Stimulated activated CD4-positive, alpha-beta T cell treated with anti-CD3 and anti-CD28 coated beads, TNF-alpha, amount 100 ng/mL, for 48 hours (primary cell): ENCODE measurements around the gene LRBA.

Source experiments
- DNase-seq, 3 donors: peaks; one replicate each; pipeline ENCODE4 v3.0.0-alpha.2; 2020; ENCODE audit warnings: low read depth in 3 of 3

Gene LRBA

GRCh38 chr4:150283689-150284088 is 731.4 kb downstream of the LRBA start:
- no peak for DNase-seq

GRCh38 chr4:150280975-150281374 is 734.1 kb downstream of the LRBA start:
- DNase-seq: no peak

DNA sequence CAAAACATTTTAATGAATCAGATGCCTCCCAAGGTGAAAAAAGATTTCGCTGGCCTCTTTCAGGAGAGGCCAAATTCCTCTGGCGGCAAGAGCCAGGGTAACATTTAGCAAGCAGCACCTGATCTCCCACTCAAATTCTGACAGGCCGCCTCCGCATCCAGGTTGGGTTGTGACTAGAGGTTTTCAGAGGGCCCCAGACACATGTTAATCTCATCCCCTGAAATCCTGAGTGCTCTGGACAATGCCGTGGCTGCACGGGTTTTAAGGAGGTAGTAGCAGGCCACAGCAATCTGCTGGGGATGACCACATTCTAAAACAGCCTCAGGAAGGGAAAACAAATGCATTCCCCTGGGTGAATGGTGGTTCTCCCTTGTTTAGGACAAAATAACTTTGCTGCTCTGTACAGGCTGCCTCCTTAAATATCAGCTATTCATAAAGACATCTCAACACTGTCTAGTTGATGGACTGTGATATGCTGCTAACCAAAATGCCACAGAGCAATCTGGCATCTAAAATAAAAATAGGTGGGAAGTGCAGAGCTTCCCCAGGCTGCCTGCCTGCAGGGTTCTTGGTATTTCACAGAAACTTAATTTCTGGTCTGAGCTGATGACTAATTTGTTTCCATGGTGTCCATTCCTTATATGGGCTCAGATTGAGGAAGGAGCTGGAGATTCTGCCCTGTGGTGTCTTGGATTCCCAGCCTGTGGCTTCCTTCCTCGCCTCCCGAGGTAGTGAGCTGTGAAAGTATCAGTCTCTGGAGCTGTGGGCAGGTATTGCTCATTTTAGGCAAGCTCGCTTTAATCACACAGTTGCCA is 734.8 kb downstream of the LRBA start:
- no peak for DNase-seq

GRCh38 chr4:150278206-150278605 is 736.9 kb downstream of the LRBA start:
- DNase-seq: no peak

DNA sequence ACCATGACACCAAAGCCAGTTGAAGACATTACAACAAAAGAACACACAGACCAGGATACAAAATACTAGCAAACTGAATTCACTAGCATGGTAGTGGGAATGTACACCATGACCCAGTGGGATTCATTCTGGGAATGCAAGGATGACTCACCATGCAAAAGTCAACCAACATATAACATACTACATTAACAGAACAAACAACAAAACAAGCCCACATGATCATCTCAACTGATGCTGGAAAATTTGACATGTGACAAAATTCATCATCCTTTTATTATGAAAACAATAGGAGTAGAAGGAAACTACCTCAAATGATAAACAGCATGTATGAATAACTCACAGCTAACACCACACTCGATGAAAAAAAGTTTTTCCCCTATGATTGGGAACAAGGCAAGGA is 746.6 kb downstream of the LRBA start:
- no peak for DNase-seq

- DNase-seq: no peak
These were observed 749.3 kb downstream of the LRBA start for GRCh38 chr4:150265806-150266205.

GRCh38 chr4:150264595-150265161 is 750.4 kb downstream of the LRBA start:
- no peak for DNase-seq

- no peak for DNase-seq
These were observed 752.5 kb downstream of the LRBA start for GRCh38 chr4:150262611-150263010.

DNA sequence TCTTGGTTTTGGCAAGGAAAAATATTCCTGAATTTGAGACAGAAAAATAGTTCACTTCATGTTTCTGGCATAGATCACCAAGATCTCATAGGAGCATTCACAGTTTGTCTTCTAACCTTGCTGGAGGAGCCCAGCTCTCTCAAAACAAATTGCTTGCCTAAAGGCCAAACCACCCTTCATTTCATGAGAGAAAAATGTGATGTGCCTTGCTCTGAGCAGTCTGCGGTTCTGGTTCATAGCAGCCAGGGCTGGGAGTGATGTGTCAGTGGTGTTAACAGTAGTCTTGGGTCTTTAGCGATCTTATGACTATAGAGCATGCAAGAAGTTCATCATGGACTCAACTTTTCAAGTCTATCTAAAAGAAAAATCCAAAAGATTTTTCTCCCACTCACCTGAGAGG is 753.5 kb downstream of the LRBA start:
- DNase-seq: no peak

GRCh38 chr4:150259861-150260567 is 755.1 kb downstream of the LRBA start:
- no peak for DNase-seq

DNA sequence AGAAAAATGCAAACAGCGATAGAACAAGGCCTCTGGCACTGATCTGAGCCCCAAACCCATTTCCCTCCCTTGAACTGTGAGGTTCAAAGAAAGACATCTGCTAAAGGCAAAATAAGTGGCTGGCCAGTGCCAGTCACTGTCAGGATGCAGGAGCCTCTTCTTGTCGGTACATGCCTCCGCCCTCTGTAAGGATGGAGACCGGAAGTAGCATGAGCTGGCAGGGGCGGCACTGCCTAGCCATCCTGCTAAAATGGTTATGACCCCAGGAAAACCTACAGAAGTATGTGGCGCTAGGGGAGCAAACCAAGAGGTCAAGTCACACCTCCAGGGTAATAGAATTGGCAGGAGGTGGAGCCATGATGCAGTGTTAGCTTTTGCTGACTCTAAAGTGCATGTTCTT is 756.5 kb downstream of the LRBA start:
- DNase-seq: no peak

DNA sequence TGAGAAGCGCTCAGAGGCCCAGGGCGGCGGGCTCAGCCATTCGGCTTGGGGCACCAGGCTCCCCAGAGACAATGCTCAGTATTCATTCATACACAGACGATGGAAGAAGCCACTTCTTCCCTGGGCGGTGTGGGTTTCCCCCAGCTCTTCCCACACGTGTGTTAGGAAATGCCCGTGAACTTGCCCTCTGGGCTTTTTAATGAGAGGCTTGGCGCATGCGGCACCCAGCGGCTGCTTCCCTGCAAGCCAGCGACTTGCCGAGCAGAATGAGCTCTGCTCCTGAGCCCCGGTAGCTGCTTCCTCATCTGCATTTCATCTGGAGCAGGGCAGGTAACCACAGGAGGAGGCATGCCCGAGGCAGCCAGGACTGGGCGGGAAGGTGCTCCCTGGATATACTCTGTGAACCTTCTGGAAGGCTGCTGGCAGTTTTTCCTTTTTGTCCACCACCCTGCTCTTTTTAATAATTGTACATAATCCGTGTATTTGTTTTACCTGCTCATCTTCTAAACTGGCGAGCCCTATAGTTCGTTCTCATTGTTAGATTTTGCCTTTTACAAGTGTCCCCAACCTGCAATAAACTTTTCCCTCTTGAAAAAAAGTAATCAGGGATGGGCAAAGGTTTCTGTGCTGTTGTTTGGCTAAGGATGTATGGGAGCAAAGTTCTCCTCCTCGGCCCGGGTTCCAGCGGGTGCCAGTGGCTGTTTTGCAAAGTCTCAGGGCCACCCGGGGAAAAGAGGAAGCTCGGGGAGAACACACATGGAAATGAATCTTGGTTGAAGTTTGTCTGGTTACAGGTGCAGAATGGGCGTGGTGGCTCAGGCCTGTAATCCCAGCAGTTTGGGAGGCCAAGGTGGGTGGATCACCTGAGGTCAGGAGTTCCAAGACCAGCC is 758.0 kb downstream of the LRBA start:
- DNase-seq: no peak

DNA sequence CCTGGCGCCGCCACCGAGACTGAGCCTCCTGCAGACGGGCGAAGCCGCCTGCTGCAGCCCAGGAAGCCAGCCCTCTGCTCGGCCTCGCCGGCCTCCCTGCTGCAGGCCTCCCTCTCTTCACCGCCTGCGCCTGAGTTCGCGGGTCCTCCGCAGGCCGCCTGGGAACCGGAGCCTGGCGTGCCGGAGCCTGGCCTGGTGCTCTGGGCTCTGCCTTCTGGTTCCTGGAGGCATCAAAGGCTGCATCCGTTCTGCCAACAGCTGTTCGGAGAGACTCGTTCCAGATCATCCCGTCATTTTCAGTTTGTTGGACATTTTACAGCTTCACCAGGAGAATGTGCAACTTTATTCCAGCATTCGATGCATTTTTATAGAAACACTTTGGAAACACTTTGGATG is 758.9 kb downstream of the LRBA start:
- no peak for DNase-seq

DNA sequence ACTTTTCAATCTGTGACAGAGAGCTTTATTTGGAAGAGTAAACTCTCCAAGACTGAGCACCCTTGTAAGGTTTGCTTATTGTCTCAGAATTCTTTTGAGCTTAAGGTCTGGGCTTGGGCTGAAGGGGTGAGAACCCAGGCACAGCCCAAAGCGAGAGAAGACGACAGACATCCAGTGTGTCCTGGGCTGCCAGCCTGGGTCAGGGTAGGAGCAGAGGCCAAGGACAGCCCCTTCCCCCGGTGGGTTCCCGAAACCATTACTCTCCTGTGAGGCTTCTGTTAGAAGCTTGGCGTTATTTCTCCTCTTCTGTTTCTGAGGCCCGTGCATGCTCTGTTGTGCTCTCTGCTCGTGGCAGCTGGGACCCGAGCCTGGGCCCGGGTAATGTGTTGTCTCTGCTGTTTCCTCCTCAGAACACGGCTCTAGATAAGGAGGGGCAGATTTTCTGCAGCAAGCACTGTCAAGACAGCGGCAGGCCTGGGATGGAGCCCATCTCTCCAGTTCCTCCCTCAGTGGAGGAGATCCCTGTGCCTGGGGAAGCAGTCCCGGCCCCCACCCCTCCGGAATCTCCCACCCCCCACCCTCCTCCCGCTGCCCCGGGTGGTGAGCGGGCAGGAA is 759.4 kb downstream of the LRBA start:
- no peak for DNase-seq

GRCh38 chr4:150253965-150254630 is 761.0 kb downstream of the LRBA start:
- DNase-seq: no peak

DNA sequence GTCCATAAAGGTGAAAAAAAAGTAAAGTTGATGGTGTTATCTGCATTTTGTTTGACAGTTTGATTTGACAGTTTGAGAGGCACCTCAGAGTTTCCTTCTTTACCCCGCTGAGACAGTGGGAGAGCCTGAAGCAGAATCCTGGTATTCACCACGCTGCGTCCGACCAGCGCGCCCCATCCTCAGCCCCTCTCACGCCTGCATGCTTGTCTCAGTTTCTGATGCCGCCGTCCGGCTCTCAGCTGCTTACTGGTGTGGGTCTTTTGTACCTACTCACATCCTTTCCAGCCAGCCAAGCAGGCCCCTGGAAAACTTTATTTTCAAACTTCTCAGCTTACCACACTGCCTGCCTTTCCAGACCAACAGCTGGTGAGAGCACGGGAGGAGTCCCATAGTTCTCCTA is 761.7 kb downstream of the LRBA start:
- no peak for DNase-seq

DNA sequence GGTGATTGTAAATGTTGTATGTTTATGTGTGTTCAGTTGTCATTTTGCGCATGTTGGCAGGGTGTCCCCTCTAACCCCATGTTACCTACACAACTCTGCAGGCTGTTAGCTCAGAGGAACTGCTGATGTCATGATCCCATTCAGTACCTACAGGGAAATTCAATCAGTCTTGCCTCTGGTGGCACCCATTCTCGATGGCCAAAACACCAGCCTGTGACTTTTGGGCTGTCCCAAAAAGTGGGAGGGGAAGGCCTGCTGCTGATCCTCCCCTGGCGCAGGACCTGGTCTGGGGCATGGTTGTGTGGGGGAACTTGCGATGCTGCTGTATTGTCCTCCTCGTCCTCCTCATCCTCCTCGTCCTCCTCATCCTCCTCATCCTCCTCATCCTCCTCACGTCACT is 762.3 kb downstream of the LRBA start:
- DNase-seq: no peak

GRCh38 chr4:150252306-150252705 is 762.8 kb downstream of the LRBA start:
- no peak for DNase-seq

GRCh38 chr4:150251752-150252190 is 763.3 kb downstream of the LRBA start:
- no peak for DNase-seq

DNA sequence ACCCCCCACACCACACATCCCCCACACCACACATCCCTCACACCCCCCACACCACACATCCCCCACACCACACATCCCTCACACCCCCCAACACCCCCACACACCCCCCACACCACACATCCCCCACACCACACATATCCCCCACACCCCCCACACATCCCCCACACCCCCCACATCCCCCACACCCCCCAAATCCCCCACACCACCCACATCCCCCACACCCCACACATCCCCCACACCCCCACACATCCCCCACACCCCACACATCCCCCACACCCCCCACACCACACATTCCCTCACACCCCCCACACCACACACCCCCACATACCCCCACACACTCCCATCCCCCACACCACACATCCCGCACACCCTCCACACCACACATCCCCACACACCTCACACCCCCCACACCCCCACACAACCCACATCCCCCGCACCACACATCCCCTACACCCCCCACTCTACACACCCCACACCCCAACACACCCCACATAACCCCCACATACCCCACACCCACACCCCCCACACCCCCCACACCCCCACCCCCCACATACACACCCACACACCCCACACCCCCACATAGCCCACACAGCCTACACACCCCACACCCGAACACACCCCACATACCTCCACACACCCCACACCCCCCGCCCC is 764.0 kb downstream of the LRBA start:
- DNase-seq: no peak
